ENCODE data around the gene CSMD2. TPM values are rescaled to one million over a fixed set of nuclear protein-coding genes. Genes with fewer than 3 reads are reported as not detected.

The CSMD2 gene
- total and polyA plus RNA-seq, 2 of the 4 experiments (the other 2 are of a cell fraction), result under 0.01 to 0.36 TPM

GRCh38 chr1:33610391-33610790, 554.6 kb downstream of the CSMD2 start:
- Histone ChIP-seq H2BK5ac (ENCODE audit: low read depth, low read length, poor library complexity, severe bottlenecking) (no peak overlapping the region), H3K4me3 (ENCODE audit: insufficient read depth, low read depth, low read length) (no peak overlapping the region), H3K4ac (ENCODE audit: low read depth, low read length) (no peak overlapping the region), H3K27me3 (ENCODE audit: control insufficient read depth, insufficient read depth, low read length) (peaks cover 1% of the 10 kb centered on the region; the same call in 1 of the 2 replicates), H4K5ac (ENCODE audit: low read depth, low read length) (no peak overlapping the region), H3K23ac (ENCODE audit: low read depth, low read length) (no peak overlapping the region), H3K9me3 (ENCODE audit: control insufficient read depth, insufficient read depth, low read length) (no peaks in the 10 kb centered on the region), H3K36me3 (ENCODE audit: control insufficient read depth, insufficient read depth, low read length) (no peaks in the 10 kb centered on the region), H2AK5ac (ENCODE audit: low read depth, low read length) (no peak overlapping the region), H2AK9ac (replicated peaks; ENCODE audit: low read depth, low read length, poor library complexity) (no peak overlapping the region), H3K56ac (ENCODE audit: extremely low read depth, insufficient read depth, low read length) (no peak overlapping the region), H2BK20ac (ENCODE audit: low read depth, low read length) (no peak overlapping the region), H3K9me1 (ENCODE audit: insufficient read depth, low read length) (no peaks in the 10 kb centered on the region), H2AFZ (replicated peaks; ENCODE audit: low read length, poor library complexity) (no peak overlapping the region), H3K18ac (ENCODE audit: low read depth, low read length) (no peak overlapping the region), H3K14ac (replicated peaks; ENCODE audit: low read depth, low read length) (no peak overlapping the region), H3K79me1 (ENCODE audit: low read depth in 1 of 2, low read length in 2 of 2) (no peaks in the 10 kb centered on the region), H3K9ac (ENCODE audit: low read depth, low read length) (no peak overlapping the region), H4K20me1 (ENCODE audit: insufficient read depth, low read length) (no peaks in the 10 kb centered on the region), H3K27ac (ENCODE audit: insufficient read depth, low read length) (no peak overlapping the region), H2BK120ac (ENCODE audit: low read depth, low read length) (no peak overlapping the region), H3K4me2 (ENCODE audit: low read depth, low read length) (no peak overlapping the region), H2BK15ac (ENCODE audit: low read depth, low read length) (no peak overlapping the region), H4K91ac (ENCODE audit: insufficient read depth, low read depth, low read length) (no peak overlapping the region), H4K8ac (ENCODE audit: low read depth in 2 of 2, low read length in 2 of 2) (no peak overlapping the region), H3K4me1 (ENCODE audit: control insufficient read depth, insufficient read depth, low read length) (no peaks in the 10 kb centered on the region)
- dilution Hi-C loops (cut with HindIII; ENCODE audit: low sequenced_read_pairs, unreplicated experiment) (no loop called here), intact Hi-C loops (cut with micrococcal nuclease) (loop anchor here (5.0 kb wide), 2 partner anchors 123 to 238 kb away; no protein-coding TSS in a partner anchor), in situ Hi-C loops (cut with MboI; ENCODE audit: low sequenced_read_pairs) (loop anchor here (10.0 to 25.0 kb wide), 3 partner anchors 316 to 523 kb away; partner anchors contain the start of gene AZIN2)
- no peak for TF ChIP-seq CHD1 (IDR thresholded peaks at IDR 0.05; ENCODE audit: low read depth, low read length)
- no peak for TF ChIP-seq MXI1 (IDR thresholded peaks at IDR 0.05; ENCODE audit: borderline replicate concordance, low read depth, low read length)
- no peak for TF ChIP-seq MAFK (IDR thresholded peaks at IDR 0.05; ENCODE audit: low read depth, low read length)
- TF ChIP-seq RCOR1 (IDR thresholded peaks at IDR 0.05; ENCODE audit: insufficient replicate concordance, low read length), result no peak
- no peak for TF ChIP-seq CEBPB (IDR thresholded peaks at IDR 0.05; ENCODE audit: low read depth, low read length)
- TF ChIP-seq MAZ (IDR thresholded peaks at IDR 0.05; ENCODE audit: borderline replicate concordance, low read depth, low read length), result no peak
- BruUV-seq (replicated peaks), result no TSS peak
- WGBS, 2 experiments (ENCODE audit: extremely low coverage in 2 of 2, insufficient read length in 1 of 2), result no CpG with 5 or more reads among the region's 3 CpGs
- POLR2A ChIA-PET (ENCODE audit: unreplicated experiment), result no interaction called here
- CTCF ChIA-PET, result no interaction called here
- DNase-seq (no peak), ATAC-seq (ENCODE audit: low read depth) (no peak)
